ENCODE data around the gene PPP1R2.
"Not testable (repeated sequence)": the region's sequence is repeated elsewhere in the genome, so short reads cannot be mapped to it uniquely, and the experiment has no call there.

PPP1R2 gene

DNA sequence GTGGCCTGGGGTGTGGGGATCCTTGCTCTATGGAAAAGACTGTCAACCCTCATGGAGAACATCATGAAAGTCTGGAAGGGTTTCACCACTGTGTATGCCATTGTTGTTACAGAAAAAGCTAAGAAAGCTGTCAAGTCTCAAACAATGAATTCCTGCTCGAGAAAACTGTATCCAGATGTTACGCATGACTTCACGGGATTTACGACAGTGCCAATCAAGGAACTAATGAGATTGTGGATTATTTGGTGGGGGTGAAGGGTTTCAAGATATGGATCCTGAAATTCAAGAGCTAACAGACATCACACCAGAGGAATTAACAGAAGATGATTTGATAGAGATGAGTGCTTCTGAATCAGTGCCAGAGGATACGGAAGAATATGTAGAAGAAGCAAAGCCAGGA, 7.8 kb downstream of the PPP1R2 start:
- DNase-seq, result no peak

- no peak for DNase-seq
Observed at GRCh38 chr3:195532834-195533233, 10.3 kb downstream of the PPP1R2 start.

DNA sequence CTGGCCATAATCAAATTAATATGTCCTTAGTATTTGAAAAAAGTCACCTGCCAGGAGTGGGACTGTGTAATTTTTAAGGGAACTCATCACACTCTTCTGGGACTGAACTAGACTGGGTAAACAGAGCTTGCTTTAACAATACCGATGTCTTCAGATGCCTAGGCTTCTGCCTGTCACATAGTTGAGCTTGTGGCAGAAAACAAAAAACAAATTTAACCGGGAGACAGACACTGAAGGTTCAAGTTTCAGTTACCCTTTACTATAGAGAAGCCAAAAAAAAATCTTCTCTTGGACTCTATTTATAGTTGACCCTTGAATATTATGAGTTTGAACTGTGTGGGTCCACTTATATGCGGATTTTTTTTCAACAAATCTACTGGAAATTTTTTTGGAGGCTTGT, 10.8 kb downstream of the PPP1R2 start:
- no peak for DNase-seq

- DNase-seq, result no peak
Observed at GRCh38 chr3:195531683-195532082, 11.4 kb downstream of the PPP1R2 start.

DNA sequence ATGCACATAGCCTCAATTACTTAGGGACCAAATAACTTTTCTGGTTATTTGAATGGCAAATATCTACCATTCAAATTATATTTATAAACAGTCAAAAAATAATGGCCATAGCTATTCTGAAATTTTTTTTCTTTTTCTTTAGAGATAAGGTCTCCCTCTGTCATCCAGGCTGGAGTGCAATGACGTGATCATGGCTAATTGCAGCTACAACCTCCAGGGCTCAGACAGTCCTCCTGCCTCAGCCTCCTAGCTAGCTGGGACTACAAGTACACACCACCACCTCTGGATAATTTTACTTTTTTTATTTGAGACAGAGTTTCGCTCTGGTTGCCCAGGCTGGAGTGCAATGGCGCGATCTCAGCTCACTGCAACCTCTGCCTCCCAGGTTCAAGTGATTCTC, 16.6 kb downstream of the PPP1R2 start:
- no peak for DNase-seq

DNA sequence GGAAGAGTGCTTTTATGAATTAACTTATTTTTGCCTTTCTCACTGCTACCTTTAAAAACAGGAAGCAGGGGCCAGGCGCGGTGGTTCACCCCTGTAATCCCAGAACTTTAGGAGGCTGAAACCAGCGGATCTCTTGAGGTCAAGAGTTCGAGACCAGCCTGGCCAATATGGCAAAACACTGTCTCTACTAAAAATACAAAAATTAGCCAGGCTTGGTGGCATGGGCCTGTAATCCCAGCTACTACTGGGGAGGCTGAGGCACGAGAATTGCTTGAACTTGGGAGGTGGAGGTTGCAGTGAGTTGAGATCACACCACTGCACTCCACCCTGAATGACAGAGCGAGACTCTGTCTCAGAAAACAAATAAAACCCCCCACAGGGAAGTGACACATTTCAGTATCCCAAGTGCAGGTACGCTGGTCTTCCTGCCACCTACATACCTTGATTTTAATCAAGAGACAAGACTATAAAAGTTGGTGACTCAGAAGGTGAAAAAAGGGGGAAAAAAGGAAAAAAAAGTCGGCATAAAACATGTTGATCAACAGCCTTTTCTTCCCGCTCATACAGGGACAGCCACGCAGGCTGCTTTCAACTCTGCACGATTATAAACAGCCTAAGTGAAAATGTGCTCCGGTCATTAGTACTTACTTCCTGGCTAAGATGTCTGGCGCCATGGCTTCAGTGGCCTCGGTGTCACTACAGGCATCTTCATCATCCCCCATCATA, 18.8 kb downstream of the PPP1R2 start:
- DNase-seq, result no peak

DNA sequence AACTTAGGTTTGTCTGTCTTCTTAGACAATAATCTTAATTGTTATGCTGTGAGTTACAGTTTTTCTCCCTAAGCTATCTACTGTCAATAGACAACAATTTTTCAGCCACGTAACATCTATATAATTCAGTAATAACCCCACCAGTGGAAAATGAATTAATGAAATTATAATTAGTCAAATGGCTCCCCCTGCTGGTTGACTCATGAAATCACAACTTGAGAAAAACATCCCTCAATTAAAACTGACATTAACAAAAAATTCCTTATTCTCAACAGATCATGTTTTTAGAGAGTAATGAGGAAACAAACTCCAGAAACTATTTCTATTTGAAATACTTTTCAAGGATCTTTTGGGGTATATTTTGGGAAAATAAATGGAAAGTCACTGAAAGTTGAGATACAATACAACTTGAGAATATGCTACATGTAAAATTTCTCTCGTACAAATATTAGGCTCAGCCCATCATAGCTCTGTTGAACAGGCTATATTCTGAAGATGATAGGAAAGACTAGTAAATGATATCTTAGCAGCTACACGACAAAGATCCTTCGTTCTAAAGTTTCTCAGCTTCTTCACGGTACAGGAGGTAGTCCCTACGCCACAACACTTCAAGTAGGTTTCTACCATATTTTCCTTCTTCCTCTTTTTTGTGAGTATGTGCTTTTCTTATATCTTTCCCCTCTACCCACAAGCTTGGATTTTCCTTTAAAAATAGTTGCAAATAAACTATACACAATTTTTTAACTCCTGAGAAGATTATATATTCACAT, 20.7 kb downstream of the PPP1R2 start:
- DNase-seq, result peak; percentile 23

DNA sequence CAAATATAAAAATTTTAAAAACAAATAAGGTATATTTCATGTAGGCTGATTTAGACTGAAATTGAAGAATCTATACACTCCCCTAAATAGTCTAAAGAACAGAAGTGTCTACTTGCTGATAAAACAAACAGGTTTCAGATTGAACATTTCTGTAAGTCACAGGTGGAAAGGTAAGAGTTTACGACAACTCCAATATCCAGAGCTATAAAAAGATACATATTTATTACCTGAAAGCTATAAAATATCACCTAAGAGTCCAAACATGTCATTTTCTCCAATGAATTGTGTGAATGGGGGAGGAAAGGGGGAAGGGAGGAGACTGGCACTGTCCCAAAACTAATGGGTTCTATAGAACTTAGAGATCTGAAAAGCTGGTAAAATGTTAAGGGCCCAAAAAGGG, 26.1 kb downstream of the PPP1R2 start:
- DNase-seq, result no peak

GRCh38 chr3:195514610-195515235, 28.4 kb downstream of the PPP1R2 start:
- DNase-seq, result not testable (repeated sequence)

- peak; percentile 2 for DNase-seq
Observed at GRCh38 chr3:195512798-195513345, 30.3 kb downstream of the PPP1R2 start.

DNA sequence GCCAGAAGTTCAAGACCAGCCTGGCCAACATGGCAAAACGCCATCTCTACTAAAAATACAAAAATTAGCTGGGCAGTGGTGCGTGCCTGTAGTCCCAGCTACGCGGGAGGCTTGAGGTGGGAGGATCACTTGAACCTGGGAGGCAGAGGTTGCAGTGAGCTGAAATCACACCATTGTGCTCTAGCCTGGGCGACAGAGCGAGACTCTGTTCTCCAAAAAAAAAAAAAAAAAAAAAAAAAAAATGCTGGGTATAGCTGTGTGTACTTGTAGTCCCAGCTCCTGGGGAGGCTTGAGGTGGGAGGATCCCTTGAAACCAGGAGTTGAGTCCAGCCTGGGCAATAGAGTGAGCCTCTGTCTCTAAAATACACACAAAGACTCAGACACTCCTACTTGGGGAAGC, 32.0 kb downstream of the PPP1R2 start:
- no peak for DNase-seq

DNA sequence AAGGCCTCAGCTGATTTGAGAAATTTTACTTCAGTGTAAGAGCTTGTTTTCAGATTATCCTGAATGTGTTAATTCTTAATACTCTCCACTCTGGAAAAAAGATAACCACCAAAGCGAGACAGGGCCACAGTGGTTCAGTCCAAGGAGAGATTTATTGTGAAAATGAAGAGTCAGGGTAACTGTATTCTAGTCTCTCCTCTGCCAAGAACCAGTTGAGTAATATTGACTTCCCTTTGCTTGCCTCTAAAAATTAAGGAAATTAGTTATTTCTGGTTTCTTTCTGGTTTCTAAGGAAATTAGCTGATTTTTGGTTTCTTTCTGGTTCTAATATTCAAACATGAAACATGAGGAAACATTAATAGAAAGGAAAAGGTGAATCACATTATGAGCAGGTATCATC, 34.9 kb downstream of the PPP1R2 start:
- no peak for DNase-seq

- no peak for DNase-seq
Observed at GRCh38 chr3:195475614-195476013, 67.5 kb downstream of the PPP1R2 start.

DNA sequence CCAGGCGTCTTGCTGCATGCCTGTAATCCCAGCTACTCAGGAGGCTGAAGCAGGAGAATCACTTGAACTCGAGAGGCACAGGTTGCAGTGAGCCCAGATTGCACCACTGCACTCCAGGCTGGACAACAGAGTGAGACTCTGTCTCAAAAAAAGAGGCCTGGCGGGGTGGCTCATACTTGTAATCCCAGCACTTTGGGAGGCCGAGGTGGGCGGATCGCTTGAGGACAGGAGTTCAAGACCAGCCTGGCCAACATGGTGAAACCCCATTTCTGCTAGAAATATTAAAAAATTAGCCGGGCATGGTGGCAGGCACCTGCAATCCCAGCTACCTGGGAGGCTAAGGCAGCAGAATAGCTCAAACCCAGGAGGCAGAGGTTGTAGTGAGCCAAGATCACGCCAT, 68.0 kb downstream of the PPP1R2 start:
- DNase-seq, result not testable (repeated sequence)

GRCh38 chr3:195468841-195469240, 74.3 kb downstream of the PPP1R2 start:
- no peak for DNase-seq

DNA sequence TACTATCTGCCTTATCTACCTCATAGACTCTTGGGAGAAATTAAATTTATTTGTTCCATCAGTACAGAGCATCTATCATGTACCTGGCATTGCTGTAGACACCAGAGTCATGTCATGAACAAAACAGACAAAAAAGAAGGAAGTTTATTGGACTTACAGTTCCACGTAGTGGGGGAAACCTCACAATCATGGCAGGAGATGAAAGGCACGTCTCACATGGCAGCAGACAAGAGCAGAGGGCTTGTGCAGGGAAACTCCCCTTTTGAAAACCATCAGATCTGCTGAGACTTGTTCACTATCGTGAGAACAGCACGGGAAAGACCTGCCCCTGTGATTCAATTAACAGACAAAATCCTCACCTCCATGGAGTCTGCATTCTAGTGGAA, 74.7 kb downstream of the PPP1R2 start:
- no peak for DNase-seq

GRCh38 chr3:195467641-195468390, 75.3 kb downstream of the PPP1R2 start:
- DNase-seq, result peak; percentile 58

GRCh38 chr3:195466251-195466650, 76.9 kb downstream of the PPP1R2 start:
- no peak for DNase-seq

All from fibroblast of skin of abdomen (primary cell).